Gastroesophageal sphincter (tissue), 4 donors: Measurements from ENCODE around the gene XYLT1. TPM values are rescaled to one million over a fixed set of nuclear protein-coding genes. Genes with fewer than 3 reads are reported as not detected.
A peak's percentile ranks its signal among the peaks of the same experiment; 100 is the strongest.
"Not testable (repeated sequence)": the region's sequence is repeated elsewhere in the genome, so short reads cannot be mapped to it uniquely, and the experiment has no call there.

Experiments
- ATAC-seq: fragments of 150-250 bp; one replicate; pipeline ENCODE4 v1.9.1; 2016; ENCODE audit warnings: mild to moderate bottlenecking, moderate library complexity
- H3K27ac ChIP-seq, 4 donors: fragments of 200-600 bp; sonication (generic) in 3 of 4; 1 replicate in 3 of 4; 2 replicates in 1 of 4; pipeline ENCODE4 v1.5.1; 2016 to 2019
- H3K27me3 ChIP-seq: fragments of 200-600 bp; sonication (generic); one replicate; pipeline ENCODE4 v1.5.1; 2019
- H3K36me3 ChIP-seq, 2 donors: fragments of 200-600 bp; sonication (generic); one replicate each; pipeline ENCODE4 v1.5.1; 2019; ENCODE audit warnings: control low read depth in 1 of 2
- H3K4me1 ChIP-seq, 3 donors: fragments of 200-600 bp; sonication (generic); 1 replicate in 2 of 3; 2 replicates in 1 of 3; pipeline ENCODE4 v1.5.1; 2016 to 2019; ENCODE audit warnings: control low read depth in 2 of 3
- H3K4me3 ChIP-seq, 2 donors: fragments of 200-600 bp; sonication (generic); one replicate each; pipeline ENCODE4 v1.5.1; 2019; ENCODE audit warnings: mild to moderate bottlenecking in 1 of 2, moderate library complexity in 1 of 2
- H3K9me3 ChIP-seq, 3 donors: fragments of 200-600 bp; sonication (generic); one replicate each; pipeline ENCODE4 v1.5.1; 2017 to 2019; ENCODE audit warnings: control low read depth in 2 of 3
- EP300 ChIP-seq: sonication (generic); formaldehyde crosslinking; IDR thresholded peaks from one replicate; pipeline ENCODE4 v1.6.1; 2017; ENCODE audit warnings: antibody characterized with exemption, mild to moderate bottlenecking
- POLR2A ChIP-seq, 2 donors: fragments of 450-650 bp; IDR thresholded peaks; one replicate each; pipeline ENCODE4 v1.6.1; 2017; ENCODE audit warnings: antibody characterized with exemption in 2 of 2, mild to moderate bottlenecking in 2 of 2, moderate library complexity in 1 of 2
- POLR2AphosphoS5 ChIP-seq: sonication (generic); formaldehyde crosslinking; IDR thresholded peaks from one replicate; pipeline ENCODE4 v1.6.1; 2017; ENCODE audit warnings: antibody characterized with exemption
- WGBS, 2 donors: methylation state at CpG; one replicate each; pipeline ENCODE4 v1.1.5; 2018; ENCODE audit warnings: low coverage in 1 of 2; 5-methylcytosine and 5-hydroxymethylcytosine counted together
- total RNA-seq, 4 donors: library from RNA; depleted of rRNA; stranded (reverse); fragments of >200 nt; gene quantifications; one replicate each; pipeline ENCODE4 v1.1.0, GENCODE V29; 2016
- TF ChIP-seq, protein P1 (sequence below), 4 experiments: fragments of 200-600 bp in 2 of 4; fragments of 450-650 bp in 2 of 4; sonication (generic) in 1 of 4; IDR thresholded peaks; one replicate each; pipeline ENCODE4 v1.5.1; 2017 to 2019; ENCODE audit warnings: antibody characterized with exemption in 4 of 4, mild to moderate bottlenecking in 2 of 4, moderate library complexity in 2 of 4

Gene XYLT1
- total RNA-seq, 4 donors from 2014 or later = 19.1 to 51.6 (median 23.7) TPM

DNA sequence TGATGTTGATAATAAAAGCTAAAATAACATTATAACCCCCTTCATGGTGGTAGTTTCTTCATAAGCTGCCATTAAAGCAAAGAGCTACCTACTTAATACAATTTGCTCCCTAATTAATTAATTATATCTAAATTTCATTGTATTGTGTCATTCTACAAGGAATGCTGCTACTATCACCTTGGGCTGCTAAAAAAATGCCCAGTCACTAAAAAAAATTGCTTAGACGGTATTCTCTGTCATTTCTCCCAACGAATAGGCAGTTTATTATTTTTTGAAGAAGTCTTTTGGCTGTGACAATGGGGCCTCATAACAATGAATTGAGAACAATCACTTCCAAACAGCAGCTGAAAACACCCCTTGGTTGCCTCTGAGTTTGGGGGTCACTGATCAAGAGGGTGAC, 59.5 kb downstream of the XYLT1 start:
- Histone ChIP-seq H3K27ac (peak overlapping the region; percentile 65 to 92 (median 76)), H3K36me3 (no peaks in the 10 kb centered on the region), H3K9me3 (no peaks in the 10 kb centered on the region), H3K27me3 (no peaks in the 10 kb centered on the region), H3K4me3 (no peak overlapping the region), H3K4me1 (peaks cover 0 to 76% (median 19%) of the 10 kb centered on the region in 3 donors)
- ATAC-seq = no peak
- 68% methylated on average over 2 of the region's 2 CpGs; no CpG with 5 or more reads in 1 of the 2 donors for WGBS, 2 donors
- TF ChIP-seq POLR2A (IDR thresholded peaks at IDR 0.05) (no peak), EP300 (no peak), POLR2AphosphoS5 (no peak)
- TF ChIP-seq, protein P1, sequence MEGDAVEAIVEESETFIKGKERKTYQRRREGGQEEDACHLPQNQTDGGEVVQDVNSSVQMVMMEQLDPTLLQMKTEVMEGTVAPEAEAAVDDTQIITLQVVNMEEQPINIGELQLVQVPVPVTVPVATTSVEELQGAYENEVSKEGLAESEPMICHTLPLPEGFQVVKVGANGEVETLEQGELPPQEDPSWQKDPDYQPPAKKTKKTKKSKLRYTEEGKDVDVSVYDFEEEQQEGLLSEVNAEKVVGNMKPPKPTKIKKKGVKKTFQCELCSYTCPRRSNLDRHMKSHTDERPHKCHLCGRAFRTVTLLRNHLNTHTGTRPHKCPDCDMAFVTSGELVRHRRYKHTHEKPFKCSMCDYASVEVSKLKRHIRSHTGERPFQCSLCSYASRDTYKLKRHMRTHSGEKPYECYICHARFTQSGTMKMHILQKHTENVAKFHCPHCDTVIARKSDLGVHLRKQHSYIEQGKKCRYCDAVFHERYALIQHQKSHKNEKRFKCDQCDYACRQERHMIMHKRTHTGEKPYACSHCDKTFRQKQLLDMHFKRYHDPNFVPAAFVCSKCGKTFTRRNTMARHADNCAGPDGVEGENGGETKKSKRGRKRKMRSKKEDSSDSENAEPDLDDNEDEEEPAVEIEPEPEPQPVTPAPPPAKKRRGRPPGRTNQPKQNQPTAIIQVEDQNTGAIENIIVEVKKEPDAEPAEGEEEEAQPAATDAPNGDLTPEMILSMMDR (IDR thresholded peaks at IDR 0.05) = no peak

DNA sequence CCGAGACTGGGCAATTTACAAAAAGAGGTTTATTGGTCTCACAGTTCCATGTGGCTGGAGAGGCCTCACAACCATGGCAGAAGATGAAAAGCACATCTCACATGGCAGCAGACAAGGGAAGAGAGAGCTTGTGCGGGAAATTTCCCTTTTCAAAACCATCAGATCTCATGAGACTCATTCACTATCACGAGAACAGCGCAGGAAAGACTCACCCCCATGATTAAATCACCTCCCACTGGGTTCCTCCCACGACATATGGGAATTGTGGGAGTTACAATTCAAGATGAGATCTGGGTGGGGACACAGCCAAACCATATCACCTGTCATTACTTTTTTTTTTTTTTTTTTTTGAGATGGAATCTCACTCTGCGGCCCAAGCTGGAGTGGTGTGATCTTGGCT, 60.4 kb downstream of the XYLT1 start:
- H3K9me3 ChIP-seq, H3K4me3 ChIP-seq, ATAC-seq, H3K36me3 ChIP-seq, H3K27me3 ChIP-seq: not testable (repeated sequence)
- WGBS, 2 donors = 87 to 89% methylated on average over 5 to 6 of the region's 6 CpGs
- Histone ChIP-seq H3K4me1 (peaks cover 0 to 76% (median 21%) of the 10 kb centered on the region in 3 donors), H3K27ac (peak overlapping the region in 1 of 4 donors; percentile 92)

DNA sequence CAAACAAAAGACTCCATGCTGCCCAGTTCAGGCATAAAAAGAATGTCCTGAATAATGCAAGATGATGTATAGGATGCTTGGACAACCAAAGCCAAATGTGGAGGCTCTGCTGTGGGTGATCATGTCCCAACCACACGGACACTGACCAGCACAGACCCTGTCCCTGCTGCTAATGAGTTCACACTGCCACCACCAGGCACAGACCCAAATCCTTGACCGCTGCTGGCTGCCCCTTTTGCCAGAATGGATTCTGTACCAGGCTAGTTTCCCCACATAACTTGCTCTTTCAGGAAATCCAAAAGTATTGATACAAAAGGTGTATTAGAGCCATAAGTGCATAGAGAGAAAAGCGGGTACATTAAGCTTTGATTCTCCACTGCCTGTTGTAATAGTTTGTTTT, 60.9 kb downstream of the XYLT1 start:
- no peaks in the 10 kb centered on the region for H3K36me3 ChIP-seq
- H3K27ac ChIP-seq = peak overlapping the region in 2 of 4 donors; percentile 29 to 92
- no peaks in the 10 kb centered on the region for H3K27me3 ChIP-seq
- peaks cover 0 to 77% (median 24%) of the 10 kb centered on the region in 3 donors for H3K4me1 ChIP-seq
- no peaks in the 10 kb centered on the region for H3K9me3 ChIP-seq
- 83 to 94% methylated on average over 2 to 3 of the region's 3 CpGs for WGBS, 2 donors
- no peak for ATAC-seq
- TF ChIP-seq, protein P1 (IDR thresholded peaks at IDR 0.05) = no peak
- TF ChIP-seq EP300 (no peak), POLR2A (IDR thresholded peaks at IDR 0.05) (no peak), POLR2AphosphoS5 (no peak)
- H3K4me3 ChIP-seq = no peak overlapping the region

DNA sequence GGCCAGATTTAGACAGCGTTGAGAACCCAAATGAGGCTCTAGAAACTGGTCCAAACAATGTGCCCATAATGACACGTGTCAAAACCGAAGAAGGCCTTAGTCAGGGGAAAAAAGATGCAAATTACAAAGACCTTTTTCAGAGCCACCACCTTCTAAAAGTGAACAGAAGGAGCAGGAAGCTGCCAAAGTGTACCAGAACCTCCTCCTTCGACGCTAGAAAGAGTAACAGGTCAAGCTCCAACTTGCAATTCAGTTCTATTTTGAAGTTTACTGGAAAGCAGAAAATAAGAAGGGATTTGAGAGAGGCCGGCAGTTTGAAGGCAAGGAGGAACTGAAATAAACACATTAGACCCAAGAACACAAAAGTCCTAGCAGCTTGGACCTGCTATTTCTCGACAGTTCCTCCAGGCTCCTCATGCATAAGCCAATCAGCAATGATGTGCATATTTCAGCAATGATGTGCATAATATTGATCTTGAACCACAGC, 61.8 kb downstream of the XYLT1 start:
- WGBS, 2 donors = 64 to 65% methylated on average over 7 of the region's 7 CpGs
- ATAC-seq = no peak
- no peaks in the 10 kb centered on the region for H3K9me3 ChIP-seq
- peaks cover 0 to 77% (median 29%) of the 10 kb centered on the region in 3 donors for H3K4me1 ChIP-seq
- H3K36me3 ChIP-seq = no peaks in the 10 kb centered on the region
- no peaks in the 10 kb centered on the region for H3K27me3 ChIP-seq
- H3K27ac ChIP-seq = peak overlapping the region in 3 of 4 donors; percentile 88 to 92 (median 91)
- no peak overlapping the region for H3K4me3 ChIP-seq
- no peak for TF ChIP-seq POLR2AphosphoS5
- TF ChIP-seq, protein P1 (IDR thresholded peaks at IDR 0.05) = no peak

DNA sequence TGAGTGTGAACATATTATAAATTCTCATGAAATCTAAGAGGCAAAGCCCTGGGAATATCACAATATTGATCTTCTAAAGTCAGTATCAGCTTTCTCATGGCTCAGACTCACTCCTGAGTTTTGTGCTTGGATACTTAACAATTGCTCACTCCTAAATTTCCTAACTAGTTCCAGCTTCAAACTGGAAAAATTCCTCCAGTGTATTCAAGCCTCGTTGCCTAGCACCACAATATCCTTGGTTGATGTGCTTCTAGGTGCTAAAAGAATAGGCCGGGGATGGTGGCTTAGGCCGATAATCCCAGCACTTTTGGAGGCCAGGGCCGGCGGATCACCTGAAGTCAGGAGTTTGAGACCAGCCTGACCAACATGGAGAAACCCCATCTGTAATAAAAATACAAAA, 62.5 kb downstream of the XYLT1 start:
- 40 to 56% methylated on average over 1 to 5 of the region's 5 CpGs for WGBS, 2 donors
- Histone ChIP-seq H3K4me3 (no peak overlapping the region), H3K27me3 (no peaks in the 10 kb centered on the region), H3K9me3 (no peaks in the 10 kb centered on the region), H3K36me3 (no peaks in the 10 kb centered on the region), H3K4me1 (peaks cover 0 to 77% (median 30%) of the 10 kb centered on the region in 3 donors), H3K27ac (peak overlapping the region; percentile 5 to 92 (median 90))
- no peak for TF ChIP-seq POLR2AphosphoS5
- no peak for TF ChIP-seq EP300
- TF ChIP-seq POLR2A (IDR thresholded peaks at IDR 0.05) = no peak
- TF ChIP-seq, protein P1 (IDR thresholded peaks at IDR 0.05) = no peak
- no peak for ATAC-seq
